Esophagus (tissue), 2 donors: ENCODE measurements around the gene ZNF492. TPM values are rescaled to one million over a fixed set of nuclear protein-coding genes. Genes with fewer than 3 reads are reported as not detected.
"Not testable (repeated sequence)": the region's sequence is repeated elsewhere in the genome, so short reads cannot be mapped to it uniquely, and the experiment has no call there.

Experiments
- H3K27ac ChIP-seq, 2 donors: one replicate each; pipeline ENCODE4 v1.5.1; 2013; ENCODE audit warnings: low read depth in 2 of 2, mild to moderate bottlenecking in 2 of 2, inconsistent platforms in 1 of 2, low read length in 1 of 2, moderate library complexity in 1 of 2
- H3K27me3 ChIP-seq, 2 donors: one replicate each; pipeline ENCODE4 v1.6.1; 2013; ENCODE audit warnings: low read length in 2 of 2, control low read depth in 1 of 2, mild to moderate bottlenecking in 1 of 2; ENCODE audit not compliant: insufficient read depth in 2 of 2, control insufficient read depth in 1 of 2
- H3K36me3 ChIP-seq, 2 donors: one replicate each; pipeline ENCODE4 v1.6.1; 2013; ENCODE audit warnings: low read length in 1 of 2; ENCODE audit not compliant: control insufficient read depth in 2 of 2, insufficient read depth in 2 of 2
- H3K4me1 ChIP-seq, 2 donors: one replicate each; pipeline ENCODE4 v1.6.1; 2013; ENCODE audit warnings: low read length in 1 of 2; ENCODE audit not compliant: control insufficient read depth in 2 of 2, insufficient read depth in 2 of 2
- H3K4me3 ChIP-seq, 2 donors: one replicate each; pipeline ENCODE4 v1.5.1; 2013; ENCODE audit warnings: low read length in 2 of 2, mild to moderate bottlenecking in 2 of 2, low read depth in 1 of 2, moderate library complexity in 1 of 2
- H3K9me3 ChIP-seq, 2 donors: one replicate each; pipeline ENCODE4 v1.6.1; 2013; ENCODE audit warnings: mild to moderate bottlenecking in 2 of 2, low read depth in 1 of 2, low read length in 1 of 2, moderate library complexity in 1 of 2; ENCODE audit not compliant: control insufficient read depth in 2 of 2, insufficient read depth in 1 of 2
- WGBS, 2 donors: extraction: QIAGEN DNeasy Blood & Tissue Kit; methylation state at CpG; one replicate each; pipeline ENCODE4 v1.1.7; 2013; 5-methylcytosine and 5-hydroxymethylcytosine counted together
- polyA plus RNA-seq, 2 donors: library from polyadenylated mRNA; stranded (reverse); fragments of 200-250 nt; gene quantifications; one replicate each; pipeline ENCODE4 v1.2.3, GENCODE V29; 2013
- donor health status: healthy with polysubstance abuse.
- donor health status: Bipolar disorder and iron deficiency.

The ZNF492 gene
- polyA plus RNA-seq, 2 donors: 0.15 to 0.22 TPM

GRCh38 chr19:22617181-22617580, 16.9 kb upstream of the ZNF492 start:
- not testable (repeated sequence) for H3K27me3 ChIP-seq, H3K4me1 ChIP-seq, H3K4me3 ChIP-seq, H3K27ac ChIP-seq, H3K36me3 ChIP-seq
- WGBS, 2 donors: 86 to 87% methylated on average over 7 of the region's 7 CpGs
- H3K9me3 ChIP-seq: peaks cover 5 to 10% of the 10 kb centered on the region in 2 donors

- peaks cover 5 to 9% of the 10 kb centered on the region in 2 donors for H3K9me3 ChIP-seq
- H3K36me3 ChIP-seq: no peaks in the 10 kb centered on the region
- peaks cover 0 to 4% of the 10 kb centered on the region in 2 donors for H3K4me1 ChIP-seq
- H3K4me3 ChIP-seq: no peak overlapping the region
- no peak overlapping the region for H3K27ac ChIP-seq
- 30% methylated on average over 28 to 44 of the region's 44 CpGs for WGBS, 2 donors
- H3K27me3 ChIP-seq: no peaks in the 10 kb centered on the region
These were observed 16.4 kb upstream of the ZNF492 start for GRCh38 chr19:22617614-22618320.

- Histone ChIP-seq H3K4me3 (no peak overlapping the region), H3K9me3 (peaks cover 5 to 11% of the 10 kb centered on the region in 2 donors), H3K4me1 (peaks cover 4% of the 10 kb centered on the region in 2 donors), H3K27ac (no peak overlapping the region), H3K27me3 (peaks cover 0 to 2% of the 10 kb centered on the region in 2 donors), H3K36me3 (no peaks in the 10 kb centered on the region)
- WGBS, 2 donors: 61 to 63% methylated on average over 4 of the region's 4 CpGs
These were observed 14.8 kb upstream of the ZNF492 start for GRCh38 chr19:22619371-22619770.

- Histone ChIP-seq H3K9me3 (peaks cover 5 to 11% of the 10 kb centered on the region in 2 donors), H3K4me3 (no peak overlapping the region), H3K4me1 (peaks cover 4% of the 10 kb centered on the region in 2 donors), H3K27ac (no peak overlapping the region), H3K36me3 (no peaks in the 10 kb centered on the region), H3K27me3 (peaks cover 0 to 2% of the 10 kb centered on the region in 2 donors)
- 85 to 88% methylated on average over 3 of the region's 3 CpGs for WGBS, 2 donors
These were observed 14.2 kb upstream of the ZNF492 start for GRCh38 chr19:22619932-22620331.

- WGBS, 2 donors: 86 to 87% methylated on average over 6 of the region's 6 CpGs
- Histone ChIP-seq H3K27me3 (peaks cover 0 to 2% of the 10 kb centered on the region in 2 donors), H3K36me3 (no peaks in the 10 kb centered on the region), H3K27ac (no peak overlapping the region), H3K9me3 (peaks cover 5 to 11% of the 10 kb centered on the region in 2 donors), H3K4me3 (no peak overlapping the region), H3K4me1 (peaks cover 4% of the 10 kb centered on the region in 2 donors)
These were observed 13.7 kb upstream of the ZNF492 start for GRCh38 chr19:22620401-22620800.

GRCh38 chr19:22620912-22621311, 13.2 kb upstream of the ZNF492 start:
- 88% methylated on average over 1 of the region's 1 CpG for WGBS, 2 donors
- peaks cover 0 to 2% of the 10 kb centered on the region in 2 donors for H3K27me3 ChIP-seq

GRCh38 chr19:22622020-22622419, 12.1 kb upstream of the ZNF492 start:
- H3K9me3 ChIP-seq: peaks cover 4 to 11% of the 10 kb centered on the region in 2 donors
- H3K4me1 ChIP-seq: peaks cover 4% of the 10 kb centered on the region in 2 donors
- H3K4me3 ChIP-seq: no peak overlapping the region
- no peak overlapping the region for H3K27ac ChIP-seq
- WGBS, 2 donors: 56 to 62% methylated on average over 1 of the region's 1 CpG
- H3K27me3 ChIP-seq: peaks cover 0 to 2% of the 10 kb centered on the region in 2 donors
- H3K36me3 ChIP-seq: no peaks in the 10 kb centered on the region

More at GRCh38 chr19:22620912-22621311, 13.2 kb upstream of the ZNF492 start:
- Histone ChIP-seq H3K9me3 (peaks cover 5 to 11% of the 10 kb centered on the region in 2 donors), H3K4me3 (no peak overlapping the region), H3K4me1 (peaks cover 4% of the 10 kb centered on the region in 2 donors), H3K36me3 (no peaks in the 10 kb centered on the region), H3K27ac (no peak overlapping the region)

GRCh38 chr19:22622901-22623840, 11.0 kb upstream of the ZNF492 start:
- Histone ChIP-seq H3K9me3 (peaks cover 3 to 6% of the 10 kb centered on the region in 2 donors), H3K4me1 (peaks cover 0 to 4% of the 10 kb centered on the region in 2 donors), H3K36me3 (no peaks in the 10 kb centered on the region), H3K4me3 (peak overlapping the region in 1 of 2 donors; percentile 27), H3K27ac (no peak overlapping the region), H3K27me3 (peaks cover 0 to 2% of the 10 kb centered on the region in 2 donors)
- 9 to 12% methylated on average over 63 to 71 of the region's 71 CpGs for WGBS, 2 donors

GRCh38 chr19:22623841-22624221, 10.3 kb upstream of the ZNF492 start:
- Histone ChIP-seq H3K36me3 (no peaks in the 10 kb centered on the region), H3K27me3 (peaks cover 0 to 2% of the 10 kb centered on the region in 2 donors), H3K27ac (no peak overlapping the region), H3K4me1 (peaks cover 0 to 4% of the 10 kb centered on the region in 2 donors), H3K4me3 (no peak overlapping the region), H3K9me3 (peaks cover 3 to 9% of the 10 kb centered on the region in 2 donors)
- 48 to 54% methylated on average over 15 to 16 of the region's 16 CpGs for WGBS, 2 donors
